ENCODE measurements around the gene PRPF19. TPM values are rescaled to one million over a fixed set of nuclear protein-coding genes. Genes with fewer than 3 reads are reported as not detected.

PRPF19 gene
- total RNA-seq, 3 donors from 2014 or later (not counting 1 experiment from before 2014, with no cell fraction given), result 61.0 to 69.7 (median 67.5) TPM

DNA sequence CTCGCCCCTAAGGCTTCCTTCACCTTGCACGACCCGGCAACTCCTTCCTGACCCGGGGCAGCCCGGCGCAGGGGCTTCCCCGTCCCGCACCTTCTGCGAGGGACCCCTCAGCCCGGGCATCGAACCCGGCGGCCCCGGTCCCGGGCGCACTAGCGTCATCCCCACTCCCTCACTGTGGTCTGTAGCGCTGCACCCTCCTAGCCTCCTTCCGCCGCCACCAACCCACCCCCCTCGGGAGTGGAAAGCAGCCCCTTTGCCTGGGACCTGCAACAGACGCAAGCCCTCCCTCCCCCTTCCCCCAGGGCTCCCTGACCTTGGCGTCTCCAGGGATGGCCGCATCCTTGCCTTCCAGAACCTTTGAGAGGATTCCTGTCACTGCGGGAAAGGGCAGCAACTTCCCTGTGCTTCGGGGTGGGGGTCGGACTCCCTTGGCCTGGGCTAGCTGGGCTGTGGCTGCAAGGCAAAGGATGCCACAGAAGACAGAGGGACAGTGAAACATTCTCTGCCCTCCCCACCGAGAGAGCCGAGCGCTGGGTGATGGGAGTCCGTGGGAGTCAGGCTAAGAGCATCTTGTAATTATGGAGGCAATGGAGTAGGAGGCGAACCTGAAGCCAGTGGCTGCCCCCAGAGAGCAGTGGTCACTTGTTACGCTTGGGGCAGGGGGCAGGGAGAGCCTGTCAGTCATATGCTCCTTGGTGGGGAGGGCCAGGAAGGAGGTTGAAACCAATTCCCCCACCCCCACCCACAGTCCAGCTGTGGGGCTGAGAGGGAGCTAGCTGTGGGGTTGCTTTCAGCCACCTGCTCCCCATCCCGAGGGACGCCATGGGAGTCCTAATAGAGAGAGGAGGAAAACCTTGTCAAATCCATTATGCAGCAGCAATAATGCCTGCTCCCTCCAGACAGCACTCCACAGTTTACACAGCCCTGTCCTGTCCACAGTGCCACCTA lies 18.8 kb upstream of the PRPF19 start:
- Mint-ChIP-seq H3K36me3 (peaks cover 8% of the 10 kb centered on the region), H3K4me1 (peaks cover 0 to 12% of the 10 kb centered on the region in 2 donors), H3K27ac (peak overlapping the region in 1 of 2 donors; percentile 63), H3K27me3 (ENCODE audit: low read depth in 2 of 2) (peaks cover 7 to 28% of the 10 kb centered on the region in 2 donors), H3K4me3 (peak overlapping the region; percentile 75), H3K9me3 (no peaks in the 10 kb centered on the region)
- peak overlapping the region; percentile 18 for H3K4me3 ChIP-seq (ENCODE audit: low read length)
- DNase-seq (peak in 1 of 2 donors; percentile 32), ATAC-seq (peak in 2 of 3 donors; percentile 62 to 72)
- 6% methylated on average over 34 of the region's 35 CpGs for WGBS (ENCODE audit: insufficient coverage)
- H3K9me3 ChIP-seq (ENCODE audit: control insufficient read depth, insufficient read depth, low read length), result no peaks in the 10 kb centered on the region
- peaks cover 18% of the 10 kb centered on the region for H3K4me1 ChIP-seq (ENCODE audit: control insufficient read depth, insufficient read depth, low read length)
- peaks cover 30% of the 10 kb centered on the region for H3K36me3 ChIP-seq (ENCODE audit: control insufficient read depth, insufficient read depth, low read length)
- intact Hi-C loops (cut with micrococcal nuclease), result no loop called here
- TF ChIP-seq, protein P1, sequence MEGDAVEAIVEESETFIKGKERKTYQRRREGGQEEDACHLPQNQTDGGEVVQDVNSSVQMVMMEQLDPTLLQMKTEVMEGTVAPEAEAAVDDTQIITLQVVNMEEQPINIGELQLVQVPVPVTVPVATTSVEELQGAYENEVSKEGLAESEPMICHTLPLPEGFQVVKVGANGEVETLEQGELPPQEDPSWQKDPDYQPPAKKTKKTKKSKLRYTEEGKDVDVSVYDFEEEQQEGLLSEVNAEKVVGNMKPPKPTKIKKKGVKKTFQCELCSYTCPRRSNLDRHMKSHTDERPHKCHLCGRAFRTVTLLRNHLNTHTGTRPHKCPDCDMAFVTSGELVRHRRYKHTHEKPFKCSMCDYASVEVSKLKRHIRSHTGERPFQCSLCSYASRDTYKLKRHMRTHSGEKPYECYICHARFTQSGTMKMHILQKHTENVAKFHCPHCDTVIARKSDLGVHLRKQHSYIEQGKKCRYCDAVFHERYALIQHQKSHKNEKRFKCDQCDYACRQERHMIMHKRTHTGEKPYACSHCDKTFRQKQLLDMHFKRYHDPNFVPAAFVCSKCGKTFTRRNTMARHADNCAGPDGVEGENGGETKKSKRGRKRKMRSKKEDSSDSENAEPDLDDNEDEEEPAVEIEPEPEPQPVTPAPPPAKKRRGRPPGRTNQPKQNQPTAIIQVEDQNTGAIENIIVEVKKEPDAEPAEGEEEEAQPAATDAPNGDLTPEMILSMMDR (IDR thresholded peaks at IDR 0.05), result no peak
- peaks cover 19% of the 10 kb centered on the region for H3K27me3 ChIP-seq (ENCODE audit: control insufficient read depth, insufficient read depth, low read length)
- no peak overlapping the region for H3K27ac ChIP-seq (ENCODE audit: low read length)

DNA sequence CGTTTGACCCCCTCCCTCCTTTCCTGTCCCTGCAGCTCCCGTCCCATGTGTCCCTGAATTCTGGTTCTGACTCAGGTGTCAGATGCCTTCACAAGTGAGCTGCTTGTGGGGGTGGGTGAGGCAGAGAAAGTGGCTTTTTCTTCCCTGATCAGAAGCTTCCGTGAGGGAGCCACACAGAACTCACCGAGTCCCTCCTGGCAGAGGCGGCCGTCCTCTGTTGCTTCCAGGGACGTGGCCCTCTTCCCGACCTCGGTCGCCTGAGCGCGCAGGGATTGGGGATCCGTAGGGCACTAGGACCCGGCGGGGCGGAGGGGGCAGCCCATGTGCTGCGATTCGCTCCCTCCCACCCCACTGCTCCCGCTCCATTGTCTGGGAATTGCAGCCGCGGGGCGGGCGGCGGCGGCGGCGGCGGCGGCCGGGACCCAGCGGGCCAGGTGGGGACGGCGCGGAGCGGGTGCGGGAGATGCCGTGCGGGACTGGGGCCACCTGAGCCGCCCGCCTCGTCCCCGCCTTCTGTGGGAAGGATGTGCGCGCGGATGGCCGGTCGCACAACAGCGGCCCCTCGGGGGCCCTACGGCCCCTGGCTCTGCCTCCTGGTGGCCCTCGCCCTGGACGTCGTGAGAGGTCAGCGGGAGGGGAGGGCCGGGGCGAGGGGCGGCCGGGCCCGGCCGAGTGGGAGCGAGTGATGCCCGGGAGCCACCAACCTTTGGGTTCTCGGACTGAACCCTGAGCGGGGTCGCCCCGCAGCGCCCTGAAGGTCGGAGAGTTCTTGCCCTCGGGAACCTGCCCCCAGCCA lies 17.9 kb upstream of the PRPF19 start, which contains the start of gene TMEM132A:
Gene TMEM132A (plus strand): TSS at position 351 of the 796 bp plus-strand sequence. CDS start 174 bp downstream, at position 525.
- Mint-ChIP-seq H3K4me1 (peaks cover 5 to 18% of the 10 kb centered on the region in 2 donors), H3K27me3 (ENCODE audit: low read depth in 2 of 2) (peaks cover 7 to 23% of the 10 kb centered on the region in 2 donors), H3K9me3 (no peaks in the 10 kb centered on the region), H3K27ac (peak within 1 kb of the TSS in 1 of 2 donors; percentile 63), H3K4me3 (peak within 1 kb of the TSS; percentile 76), H3K36me3 (peaks cover 8% of the 10 kb centered on the region)
- DNase-seq (peak in 1 of 2 donors; percentile 35), ATAC-seq (peak in 2 of 3 donors; percentile 38 to 53)
- peak within 1 kb of the TSS; percentile 21 for H3K4me3 ChIP-seq (ENCODE audit: low read length)
- H3K27ac ChIP-seq (ENCODE audit: low read length), result no peak within 1 kb of the TSS
- peaks cover 24% of the 10 kb centered on the region for H3K4me1 ChIP-seq (ENCODE audit: control insufficient read depth, insufficient read depth, low read length)
- TF ChIP-seq, protein P1 (IDR thresholded peaks at IDR 0.05), result no peak
- intact Hi-C loops (cut with micrococcal nuclease), result no loop called here
- peaks cover 36% of the 10 kb centered on the region for H3K36me3 ChIP-seq (ENCODE audit: control insufficient read depth, insufficient read depth, low read length)
- under 1% methylated on average over 69 of the region's 69 CpGs for WGBS (ENCODE audit: insufficient coverage)
- H3K9me3 ChIP-seq (ENCODE audit: control insufficient read depth, insufficient read depth, low read length), result no peaks in the 10 kb centered on the region
- peaks cover 19% of the 10 kb centered on the region for H3K27me3 ChIP-seq (ENCODE audit: control insufficient read depth, insufficient read depth, low read length)

DNA sequence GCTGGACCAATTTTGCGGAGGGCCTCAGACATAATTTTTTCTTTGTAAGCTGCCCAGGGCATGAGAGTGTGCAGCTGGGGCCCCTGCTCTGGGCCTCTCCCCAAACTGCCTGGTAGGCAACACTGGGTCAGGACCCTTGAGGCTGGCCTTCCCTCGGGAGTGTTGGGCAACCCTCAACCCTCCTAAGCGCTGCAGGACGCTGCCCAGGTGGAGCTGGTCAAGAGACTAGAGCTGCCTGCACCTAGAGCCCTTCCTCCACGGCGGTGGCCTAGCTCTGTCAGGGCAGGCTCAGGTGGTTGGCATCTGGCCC lies 17.4 kb upstream of the PRPF19 start:
- no peak for ATAC-seq
- WGBS (ENCODE audit: insufficient coverage), result 70% methylated on average over 6 of the region's 6 CpGs
- H3K27me3 Mint-ChIP-seq (ENCODE audit: low read depth in 2 of 2), result peaks cover 7 to 23% of the 10 kb centered on the region in 2 donors
- no peak overlapping the region for H3K4me3 ChIP-seq (ENCODE audit: low read length)
- peaks cover 19% of the 10 kb centered on the region for H3K27me3 ChIP-seq (ENCODE audit: control insufficient read depth, insufficient read depth, low read length)
- no peaks in the 10 kb centered on the region for H3K9me3 Mint-ChIP-seq
- peaks cover 36% of the 10 kb centered on the region for H3K36me3 ChIP-seq (ENCODE audit: control insufficient read depth, insufficient read depth, low read length)
- H3K27ac ChIP-seq (ENCODE audit: low read length), result no peak overlapping the region
- H3K9me3 ChIP-seq (ENCODE audit: control insufficient read depth, insufficient read depth, low read length), result no peaks in the 10 kb centered on the region
- peak overlapping the region; percentile 60 for H3K4me3 Mint-ChIP-seq
- no peak for DNase-seq
- intact Hi-C loops (cut with micrococcal nuclease), result no loop called here
- peaks cover 8 to 19% of the 10 kb centered on the region in 2 donors for H3K4me1 Mint-ChIP-seq
- peaks cover 8% of the 10 kb centered on the region for H3K36me3 Mint-ChIP-seq
- TF ChIP-seq, protein P1 (IDR thresholded peaks at IDR 0.05), result no peak
- peaks cover 24% of the 10 kb centered on the region for H3K4me1 ChIP-seq (ENCODE audit: control insufficient read depth, insufficient read depth, low read length)
- H3K27ac Mint-ChIP-seq, result no peak overlapping the region

Measured in natural killer cell (primary cell).